ENCODE measurements around the gene ABCA13. TPM values are rescaled to one million over a fixed set of nuclear protein-coding genes. Genes with fewer than 3 reads are reported as not detected.

The ABCA13 gene
- total RNA-seq, 1 donor, result 0.21 TPM

Other genes with a start within 250 kb of the ABCA13 start
- gene PKD1L1, start 223.0 kb upstream of the ABCA13 start, total RNA-seq, result under 0.01 TPM
- 45.7 TPM for gene HUS1, start 191.8 kb upstream of the ABCA13 start, total RNA-seq
- 0.10 TPM for gene SUN3, start 142.4 kb upstream of the ABCA13 start, total RNA-seq
- gene C7orf57, start 135.9 kb upstream of the ABCA13 start, total RNA-seq, result not detected
- gene UPP1, start 82.2 kb upstream of the ABCA13 start, total RNA-seq, result 66.0 TPM

Measured in mononuclear cell (primary cell).